ENCODE measurements around the gene ANO7.

The ANO7 gene

DNA sequence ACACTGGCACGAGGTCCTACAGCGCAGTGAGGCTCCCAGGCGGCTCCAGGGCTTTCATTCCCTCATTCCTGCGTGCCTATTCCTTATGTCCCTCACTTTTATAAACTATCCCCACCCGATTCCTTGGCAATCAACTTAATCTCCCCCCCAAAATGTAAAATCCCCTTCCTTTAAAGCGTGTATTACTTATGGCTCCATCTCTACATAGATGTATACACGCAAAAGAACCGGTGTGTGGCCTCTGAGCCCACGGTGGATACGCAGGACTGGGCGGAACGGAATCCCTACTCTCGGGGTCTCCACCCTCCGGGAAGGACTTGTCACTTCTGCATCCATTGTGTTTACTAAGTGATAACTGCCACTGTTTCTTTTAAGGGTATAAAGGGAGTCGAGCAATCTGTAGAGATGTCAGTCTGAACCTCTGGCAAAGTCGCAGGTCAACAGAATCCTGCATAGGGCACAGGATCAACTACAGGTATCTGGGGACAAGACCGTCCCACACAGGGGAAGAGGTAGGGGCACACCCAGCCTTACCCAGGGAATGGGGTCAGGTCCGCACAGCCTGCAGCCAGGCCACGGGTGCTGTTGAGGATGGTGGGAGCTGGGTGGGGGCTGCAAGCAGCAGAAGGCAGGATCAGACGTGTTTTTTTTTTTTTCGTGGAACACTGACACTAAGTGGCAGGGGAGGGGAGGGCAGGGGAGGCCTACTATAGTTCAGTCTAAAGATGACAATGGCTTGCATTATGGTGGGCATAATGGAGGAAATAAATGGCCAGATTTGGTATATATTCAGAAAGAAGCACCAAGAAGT lies 84.9 kb downstream of the ANO7 start:
- no peak for DNase-seq (ENCODE audit: low read depth in 2 of 2)

DNA sequence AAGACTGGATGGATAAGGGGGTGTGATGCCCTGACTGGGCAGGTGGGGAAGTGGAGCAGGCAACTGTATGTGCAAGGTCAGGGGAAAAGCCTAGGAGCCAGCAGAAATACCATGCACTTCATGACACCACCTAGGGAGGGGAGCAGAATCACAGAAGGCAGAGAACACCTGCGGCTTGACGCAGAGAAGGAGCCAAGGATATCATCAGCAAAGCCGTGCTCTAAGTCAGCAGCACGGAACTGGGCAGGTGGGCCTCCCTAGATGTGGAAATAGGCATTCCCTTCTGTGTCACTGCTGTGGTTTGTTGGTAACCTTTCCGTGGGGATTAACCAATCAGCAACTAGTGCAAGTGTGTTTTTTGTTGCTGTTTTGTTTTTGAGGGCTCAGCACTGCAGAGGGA lies 85.7 kb downstream of the ANO7 start:
- no peak for DNase-seq (ENCODE audit: low read depth in 2 of 2)
